Nephron (organoid): ENCODE data around the gene MRPL2.

Source experiments
- H3K27ac Mint-ChIP-seq, 3 experiments: 2 replicates each; pipeline ENCODE4 v1.8.0; 2020; ENCODE audit warnings: mixed read lengths in 3 of 3, mild to moderate bottlenecking in 2 of 3, moderate library complexity in 1 of 3
- H3K27me3 Mint-ChIP-seq: 2 replicates; pipeline ENCODE4 v1.8.0; 2021; ENCODE audit warnings: low read depth, mild to moderate bottlenecking, moderate library complexity, mixed read lengths
- H3K36me3 Mint-ChIP-seq: 2 replicates; pipeline ENCODE4 v1.8.0; 2020; ENCODE audit warnings: low read depth, mixed read lengths
- H3K4me1 Mint-ChIP-seq: 2 replicates; pipeline ENCODE4 v1.8.0; 2020; ENCODE audit warnings: mixed read lengths
- H3K4me3 Mint-ChIP-seq, 3 experiments: 2 replicates each; pipeline ENCODE4 v1.8.0; 2020; ENCODE audit warnings: mild to moderate bottlenecking in 3 of 3, mixed read lengths in 3 of 3, moderate library complexity in 2 of 3
- H3K9me3 Mint-ChIP-seq: 2 replicates; pipeline ENCODE4 v1.8.0; 2020; ENCODE audit warnings: mixed read lengths
- CTCF ChIP-seq, 3 experiments: fragments of 200-600 bp; sonication (generic); IDR thresholded peaks; one replicate each; pipeline ENCODE4 v1.5.0; 2021; ENCODE audit warnings: antibody characterized with exemption in 3 of 3; ENCODE audit not compliant: unreplicated experiment in 3 of 3

Gene MRPL2

DNA sequence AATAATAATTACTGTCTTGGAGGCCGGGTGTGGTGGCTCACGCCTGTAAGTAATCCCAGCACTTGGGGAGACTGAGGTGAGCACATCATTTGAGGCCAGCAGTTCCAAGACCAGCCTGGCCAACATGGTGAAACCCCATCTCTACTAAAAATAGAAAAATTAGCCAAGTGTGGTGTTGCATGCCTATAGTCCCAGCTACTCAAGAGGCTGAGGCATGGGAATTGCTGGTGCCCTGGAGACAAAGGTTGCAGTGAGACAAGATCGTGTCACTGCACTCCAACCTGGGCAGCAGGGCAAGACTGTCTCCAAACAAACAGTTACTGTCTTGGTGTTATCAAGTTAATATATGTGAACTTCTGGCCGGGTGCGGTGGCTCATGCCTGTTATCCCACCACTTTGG is 32.9 kb downstream of the MRPL2 start:
- Mint-ChIP-seq H3K27ac (no peak overlapping the region), H3K4me1 (no peaks in the 10 kb centered on the region), H3K9me3 (no peaks in the 10 kb centered on the region), H3K4me3 (peak overlapping the region in 1 of 3 experiments; percentile 10), H3K36me3 (peaks cover 60% of the 10 kb centered on the region), H3K27me3 (no peaks in the 10 kb centered on the region)
- TF ChIP-seq CTCF (IDR thresholded peaks at IDR 0.05; ENCODE audit: unreplicated experiment in 3 of 3): no peak

GRCh38 chr6:43024436-43024835 is 34.8 kb downstream of the MRPL2 start:
- Mint-ChIP-seq H3K4me1 (peaks cover 10% of the 10 kb centered on the region), H3K27ac (peak overlapping the region in 2 of 3 experiments; percentile 6 to 18), H3K27me3 (no peaks in the 10 kb centered on the region), H3K4me3 (peak overlapping the region; percentile 8 to 63 (median 43)), H3K9me3 (no peaks in the 10 kb centered on the region), H3K36me3 (peaks cover 58% of the 10 kb centered on the region)
- no peak for TF ChIP-seq CTCF (IDR thresholded peaks at IDR 0.05; ENCODE audit: unreplicated experiment in 3 of 3)

DNA sequence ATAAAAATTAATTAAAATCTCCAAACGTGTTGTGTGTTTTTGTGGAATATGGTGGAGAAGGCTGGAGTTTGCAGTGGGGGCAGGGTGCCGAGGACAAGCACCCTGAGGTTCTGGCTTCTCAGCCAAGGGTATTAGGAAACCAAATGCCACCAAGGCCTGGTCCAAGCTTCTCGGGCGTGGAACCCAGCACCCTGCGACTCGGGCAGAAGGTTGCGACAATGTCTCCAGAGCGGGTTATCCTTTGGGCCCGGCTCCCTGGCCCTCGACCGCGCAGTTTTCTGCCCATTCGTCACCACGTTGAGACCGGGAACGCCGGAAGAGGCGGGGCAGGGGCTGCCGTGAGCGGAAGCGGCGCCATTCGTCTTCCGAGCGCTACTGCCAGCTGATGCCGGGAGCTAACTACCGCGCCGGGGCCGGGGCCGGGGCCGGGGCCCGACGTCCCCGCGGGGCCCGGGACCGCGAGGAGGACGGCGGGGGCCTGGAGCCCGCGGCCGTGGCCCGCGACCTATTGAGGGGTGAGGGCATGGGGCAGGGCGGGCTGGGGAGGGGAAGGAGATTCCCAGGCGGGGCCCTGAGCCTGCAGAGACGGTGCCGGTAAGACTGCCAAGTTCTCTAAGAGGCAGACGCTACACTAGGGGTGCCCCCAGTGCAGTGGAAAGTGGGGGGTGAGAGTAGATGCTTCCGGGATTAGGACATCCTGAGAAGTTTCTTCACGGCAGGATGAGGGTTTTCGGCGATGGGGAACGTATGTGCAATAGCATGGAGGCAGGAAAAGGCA is 37.8 kb downstream of the MRPL2 start, which contains the start of gene RRP36:
TSS of gene RRP36 (plus strand) at position 354 of the 778 bp plus-strand sequence. CDS start at position 386, 32 bp downstream.
- Mint-ChIP-seq H3K36me3 (peaks cover 52% of the 10 kb centered on the region), H3K9me3 (no peaks in the 10 kb centered on the region), H3K4me1 (peaks cover 34% of the 10 kb centered on the region), H3K4me3 (peak within 1 kb of the TSS; percentile 97 to 100 (median 98)), H3K27me3 (peaks cover 3% of the 10 kb centered on the region), H3K27ac (peak within 1 kb of the TSS; percentile 93 to 99 (median 96))
- no peak for TF ChIP-seq CTCF (IDR thresholded peaks at IDR 0.05; ENCODE audit: unreplicated experiment in 3 of 3)

DNA sequence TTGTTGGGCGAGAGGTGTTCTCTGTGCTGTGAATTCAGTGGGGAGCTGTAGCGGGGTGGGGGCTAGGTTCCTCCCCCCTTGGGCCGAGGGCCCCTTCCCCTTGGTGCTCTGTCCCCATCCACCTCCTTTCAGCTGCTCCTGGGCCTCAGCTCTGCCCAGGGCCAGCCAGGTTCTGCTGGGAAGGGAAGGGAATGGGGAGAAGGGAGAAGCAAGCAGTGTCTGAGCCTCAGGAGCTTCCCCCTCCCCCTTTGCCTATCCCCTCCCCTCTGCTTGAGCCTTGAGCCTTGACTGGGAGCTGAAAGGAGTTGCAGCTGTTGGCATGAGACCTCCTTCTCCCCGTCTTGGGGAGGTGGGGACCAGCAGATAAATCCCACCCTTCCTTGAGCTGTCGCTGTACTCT is 38.4 kb downstream of the MRPL2 start:
- Mint-ChIP-seq H3K27ac (peak overlapping the region; percentile 93 to 97 (median 96)), H3K36me3 (peaks cover 46% of the 10 kb centered on the region), H3K9me3 (no peaks in the 10 kb centered on the region), H3K27me3 (peaks cover 3% of the 10 kb centered on the region), H3K4me1 (peaks cover 40% of the 10 kb centered on the region), H3K4me3 (peak overlapping the region; percentile 86 to 98 (median 97))
- no peak for TF ChIP-seq CTCF (IDR thresholded peaks at IDR 0.05; ENCODE audit: unreplicated experiment in 3 of 3)

DNA sequence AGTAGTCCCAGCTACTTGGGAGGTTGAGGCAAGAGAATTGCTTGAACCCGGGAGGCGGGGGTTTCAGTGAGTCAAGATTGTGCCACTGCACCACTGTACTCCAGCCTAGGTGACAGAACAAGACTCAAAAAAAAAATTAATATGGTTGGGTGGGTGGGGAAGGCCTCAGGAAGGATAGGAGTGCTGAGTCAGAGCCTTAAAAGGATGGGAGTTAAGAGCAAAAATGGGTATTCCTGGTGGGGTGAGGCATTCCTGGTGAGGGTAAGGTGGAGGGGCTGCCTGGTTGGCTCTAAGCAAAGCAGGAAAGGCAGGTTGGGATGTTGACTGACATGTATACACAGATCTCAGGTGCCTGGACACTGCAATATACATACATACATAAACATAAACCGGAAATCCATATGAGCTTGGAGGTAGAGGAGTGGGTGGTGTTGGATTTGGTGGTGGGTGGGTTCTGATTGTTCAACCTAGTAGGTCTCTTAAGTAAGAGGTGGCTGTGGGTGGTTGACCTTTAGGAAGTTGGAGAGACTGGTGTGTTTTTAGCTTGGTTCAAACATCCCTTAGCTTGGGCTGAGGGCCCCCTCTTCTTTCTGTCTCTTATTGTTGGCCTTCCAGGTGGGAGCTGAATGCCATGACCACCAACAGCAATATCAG is 39.1 kb downstream of the MRPL2 start:
- H3K9me3 Mint-ChIP-seq: no peaks in the 10 kb centered on the region
- H3K4me3 Mint-ChIP-seq: peak overlapping the region; percentile 86 to 98 (median 97)
- H3K27ac Mint-ChIP-seq: peak overlapping the region; percentile 93 to 97 (median 96)
- TF ChIP-seq CTCF (IDR thresholded peaks at IDR 0.05; ENCODE audit: unreplicated experiment in 3 of 3): no peak
- peaks cover 43% of the 10 kb centered on the region for H3K36me3 Mint-ChIP-seq
- peaks cover 43% of the 10 kb centered on the region for H3K4me1 Mint-ChIP-seq
- peaks cover 3% of the 10 kb centered on the region for H3K27me3 Mint-ChIP-seq
